SU-DHL-6 (cell line): Measurements from ENCODE around the gene ZBTB8B.
"Not testable (repeated sequence)": the region's sequence is repeated elsewhere in the genome, so short reads cannot be mapped to it uniquely, and the experiment has no call there.

Source experiments
- CTCF ChIP-seq: fragments of 200-600 bp; sonication (generic); IDR thresholded peaks from one replicate; pipeline ENCODE4 v1.5.1; 2017; ENCODE audit warnings: antibody characterized with exemption, mild to moderate bottlenecking, low read length, moderate library complexity; ENCODE audit not compliant: insufficient read depth, poor library complexity, severe bottlenecking
- EZH2phosphoT487 ChIP-seq: fragments of 200-600 bp; sonication (generic), shearing (Covaris generic); conservative IDR thresholded peaks from 2 replicates; pipeline ENCODE4 v1.6.1; 2018; ENCODE audit warnings: mild to moderate bottlenecking, antibody characterized with exemption, low read length, moderate library complexity, mixed read lengths

GRCh38 chr1:32462977-32463376 is 1.9 kb upstream of the ZBTB8B start:
- not testable (repeated sequence) for TF ChIP-seq CTCF, EZH2phosphoT487
